ENCODE results near the gene CTSV.
A peak's percentile ranks its signal among the peaks of the same experiment; 100 is the strongest.
"Not testable (repeated sequence)": the region's sequence is repeated elsewhere in the genome, so short reads cannot be mapped to it uniquely, and the experiment has no call there.

Gene CTSV

DNA sequence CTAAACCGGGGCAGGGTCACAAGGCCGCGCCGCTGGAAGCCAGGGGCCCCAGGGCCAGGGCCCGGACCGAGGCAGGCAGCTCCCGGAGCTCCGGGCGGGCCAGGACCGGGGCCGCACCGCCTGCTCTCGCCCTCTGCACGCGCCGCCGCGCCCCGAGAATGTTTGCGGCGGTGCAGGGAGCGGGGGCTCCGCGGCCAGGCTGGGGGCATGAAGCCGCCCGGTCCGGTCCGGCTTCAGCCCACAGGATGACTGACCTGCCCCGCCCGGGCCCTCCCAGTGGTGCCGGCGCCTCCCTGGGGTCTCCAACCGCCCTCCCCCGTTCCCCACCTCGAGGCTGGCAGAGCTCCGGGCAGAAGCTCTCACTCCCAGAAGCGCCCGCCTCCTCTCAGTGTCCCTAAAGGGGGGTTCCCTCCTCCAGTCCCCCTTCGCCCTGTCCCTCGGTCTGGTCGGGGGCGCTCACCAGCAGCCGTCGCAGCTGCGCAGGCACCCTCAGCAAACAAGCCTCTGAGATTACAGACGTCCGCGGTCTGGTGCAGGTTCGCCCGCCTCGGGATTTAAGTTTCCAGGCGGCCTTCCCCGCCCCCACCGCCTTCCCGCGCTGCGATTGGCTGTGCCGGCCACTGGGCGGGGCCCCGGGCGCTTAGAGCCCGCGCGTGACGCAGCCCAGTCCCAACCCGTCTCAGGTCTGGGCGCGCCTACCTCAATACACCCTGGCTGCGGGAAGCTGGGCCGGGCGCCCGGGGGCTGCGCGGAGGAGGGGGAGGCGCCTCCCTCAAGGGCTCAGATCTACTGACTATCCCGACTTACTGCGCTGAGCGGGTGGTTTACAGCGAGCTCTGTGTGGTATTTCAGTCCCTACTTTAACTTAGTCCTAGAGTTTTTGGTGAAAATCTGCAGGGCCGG is at the start of gene CTSV:
TSS of gene CTSV (minus strand) at position 532 of the 903 bp plus-strand sequence. CDS start 1,099 bp downstream, outside the sequence.
- DNase-seq (ENCODE audit: low spot score) = peak; percentile 97

DNA sequence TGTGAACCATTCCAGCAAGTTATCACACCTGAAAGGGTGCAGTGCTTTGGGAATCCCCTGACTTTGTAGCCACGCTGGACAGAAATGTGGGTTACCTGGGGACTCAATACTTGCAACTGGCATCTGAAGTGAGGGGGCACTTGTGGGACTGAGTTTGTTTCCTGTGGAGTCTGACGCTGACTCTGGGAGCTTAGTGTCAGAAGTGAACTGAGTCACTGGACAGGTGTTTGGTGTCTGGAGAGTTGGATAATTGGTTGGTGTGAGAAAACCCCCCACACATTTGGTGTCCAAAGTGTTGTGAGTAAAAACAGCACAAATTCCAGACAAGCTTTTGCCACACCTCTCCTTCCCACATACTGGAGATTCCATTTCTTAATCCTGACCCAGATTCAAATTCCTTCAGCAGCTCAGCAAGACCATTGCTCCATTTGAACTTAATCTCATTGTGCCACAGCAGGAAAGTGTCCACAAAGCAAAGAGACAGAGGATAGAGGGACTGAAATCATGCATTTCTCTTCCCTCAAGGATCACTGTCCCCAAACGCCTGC is 48.8 kb upstream of the CTSV start:
- not testable (repeated sequence) for DNase-seq (ENCODE audit: low spot score)

DNA sequence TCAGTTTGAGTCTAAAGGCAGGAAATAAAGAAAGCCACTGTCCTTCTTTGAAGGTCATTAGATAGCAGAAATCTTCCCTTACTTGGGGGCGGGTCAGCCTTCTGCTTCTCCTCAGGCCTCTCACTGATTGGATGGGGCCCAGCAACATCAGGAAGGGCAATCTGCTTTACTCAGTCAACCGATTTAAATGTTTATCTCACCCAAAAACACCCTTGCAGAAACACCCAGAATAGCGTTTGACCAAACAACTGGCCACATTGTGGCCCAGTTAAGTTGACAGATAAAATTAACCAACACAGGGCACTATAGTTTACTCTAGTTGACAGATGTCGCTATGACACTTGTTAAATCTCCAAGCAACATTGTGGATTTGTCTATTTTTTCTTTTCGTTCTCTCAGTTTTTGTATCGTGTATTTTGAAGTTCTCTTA is 45.6 kb upstream of the CTSV start:
- DNase-seq (ENCODE audit: low spot score) = not testable (repeated sequence)

DNA sequence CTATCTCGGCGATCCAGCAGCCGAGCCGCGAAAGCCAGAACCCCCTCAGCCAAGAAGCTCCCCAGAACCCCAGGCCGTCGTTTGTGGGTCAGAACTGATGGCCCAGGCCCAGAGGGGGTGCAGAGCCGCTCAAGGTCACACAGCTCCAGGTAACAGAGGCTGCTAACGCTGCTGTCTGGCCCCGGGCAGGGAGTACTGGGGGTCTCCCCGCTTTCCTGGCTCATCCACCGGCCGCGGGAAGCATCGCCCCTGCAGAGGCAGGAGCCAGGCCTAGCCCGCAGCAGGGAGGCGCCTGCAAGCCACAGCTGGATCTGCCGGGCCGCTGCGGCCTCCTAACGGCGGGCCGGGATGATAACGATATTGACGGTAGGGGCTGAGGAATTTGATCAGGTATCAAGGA is 39.4 kb upstream of the CTSV start:
- DNase-seq (ENCODE audit: low spot score) = no peak

DNA sequence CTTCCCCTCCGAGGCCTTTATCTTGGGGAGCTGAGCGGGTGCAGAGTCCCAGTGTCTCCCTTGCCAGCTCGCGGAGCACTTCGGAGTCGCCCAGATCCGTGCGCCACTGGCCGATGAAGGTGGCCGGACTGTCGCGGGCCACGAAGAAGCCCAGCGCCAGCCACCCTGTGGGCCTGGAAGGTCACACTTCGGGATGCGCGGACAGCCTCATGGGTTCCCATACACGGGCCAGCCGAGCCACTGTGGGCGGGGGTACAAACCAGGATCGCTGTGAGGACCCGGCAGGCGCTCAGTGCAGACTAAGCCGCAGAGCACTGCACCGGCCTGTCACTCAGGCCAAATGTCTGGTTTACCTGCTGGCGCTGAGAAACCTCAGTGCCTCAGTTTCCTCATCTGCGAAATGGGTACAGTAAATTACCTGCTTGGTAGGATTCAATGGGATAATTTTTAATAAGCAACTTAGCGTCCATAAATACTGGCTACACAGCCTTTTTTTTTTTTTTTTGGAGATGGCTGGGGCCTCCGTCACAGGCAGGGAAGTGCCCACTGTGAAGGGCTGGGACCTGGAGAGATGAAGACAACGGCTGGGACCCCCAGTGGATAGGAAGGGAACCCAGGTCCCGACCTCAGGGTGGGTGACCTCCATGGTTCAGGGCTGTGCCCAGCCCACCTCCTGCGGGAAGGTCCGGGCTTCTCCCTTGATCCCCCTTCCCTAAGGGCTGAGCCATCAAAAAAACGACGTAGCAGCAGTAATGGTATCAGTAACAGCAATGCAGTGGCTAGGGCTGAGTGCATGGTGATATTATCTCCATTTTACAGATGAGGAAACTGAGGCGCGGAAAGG is 38.7 kb upstream of the CTSV start:
- DNase-seq (ENCODE audit: low spot score) = no peak

DNA sequence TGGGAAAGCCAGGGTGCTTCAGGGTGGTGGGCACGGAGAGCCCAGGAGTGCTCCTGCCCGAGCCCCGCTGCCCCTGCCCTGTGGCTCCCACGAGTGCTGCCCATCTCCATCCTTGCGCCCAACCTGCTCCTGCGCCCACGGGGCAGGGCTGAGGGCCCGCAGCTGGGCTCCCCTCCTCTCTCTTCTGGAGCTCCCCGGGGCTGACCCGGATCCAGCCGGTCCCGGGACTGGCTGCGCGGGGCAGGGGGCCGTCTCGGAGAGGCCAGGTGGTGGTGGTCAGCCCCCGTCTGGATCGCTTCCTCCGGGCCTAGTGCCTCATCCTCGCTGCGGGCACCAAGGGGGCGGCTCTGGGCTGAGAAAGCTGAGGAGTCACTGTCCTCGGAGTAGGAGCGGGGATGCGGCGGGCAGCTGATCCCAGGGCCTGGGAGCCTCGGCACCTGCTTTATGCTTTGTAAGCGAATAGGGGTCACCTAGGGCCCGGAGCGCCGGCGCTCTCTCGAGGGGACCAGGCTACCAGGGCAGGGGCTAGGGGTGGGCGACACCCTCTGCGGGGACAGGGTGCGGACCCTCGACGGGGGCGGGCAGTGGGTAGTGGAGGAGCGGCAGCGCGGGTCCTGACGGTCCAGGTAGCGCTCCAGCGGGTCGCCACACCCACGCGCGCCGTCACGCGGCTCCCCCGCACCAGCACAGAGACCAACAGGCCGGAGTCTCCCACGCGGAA is 37.9 kb upstream of the CTSV start:
- not testable (repeated sequence) for DNase-seq (ENCODE audit: low spot score)

DNA sequence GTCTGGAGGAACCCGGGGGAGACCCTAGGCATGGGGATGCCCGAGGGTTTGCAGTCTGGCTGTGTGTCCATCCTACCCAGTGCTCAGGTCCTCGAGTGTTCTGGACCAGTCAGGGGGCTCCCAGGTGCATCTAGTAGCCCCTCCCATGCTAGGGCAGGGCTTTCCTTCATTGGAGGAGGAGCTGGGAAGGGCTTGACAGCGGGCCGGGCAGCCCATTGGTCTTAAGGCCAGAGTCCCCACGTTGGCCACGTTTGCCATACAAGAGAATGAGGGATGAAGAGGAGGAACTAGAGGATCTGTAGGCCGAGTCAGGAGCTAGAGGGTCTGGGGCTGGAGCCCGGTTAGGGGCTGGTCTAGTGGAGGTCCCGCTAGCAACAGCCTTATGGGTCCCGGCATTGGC is 37.3 kb upstream of the CTSV start:
- DNase-seq (ENCODE audit: low spot score) = no peak

DNA sequence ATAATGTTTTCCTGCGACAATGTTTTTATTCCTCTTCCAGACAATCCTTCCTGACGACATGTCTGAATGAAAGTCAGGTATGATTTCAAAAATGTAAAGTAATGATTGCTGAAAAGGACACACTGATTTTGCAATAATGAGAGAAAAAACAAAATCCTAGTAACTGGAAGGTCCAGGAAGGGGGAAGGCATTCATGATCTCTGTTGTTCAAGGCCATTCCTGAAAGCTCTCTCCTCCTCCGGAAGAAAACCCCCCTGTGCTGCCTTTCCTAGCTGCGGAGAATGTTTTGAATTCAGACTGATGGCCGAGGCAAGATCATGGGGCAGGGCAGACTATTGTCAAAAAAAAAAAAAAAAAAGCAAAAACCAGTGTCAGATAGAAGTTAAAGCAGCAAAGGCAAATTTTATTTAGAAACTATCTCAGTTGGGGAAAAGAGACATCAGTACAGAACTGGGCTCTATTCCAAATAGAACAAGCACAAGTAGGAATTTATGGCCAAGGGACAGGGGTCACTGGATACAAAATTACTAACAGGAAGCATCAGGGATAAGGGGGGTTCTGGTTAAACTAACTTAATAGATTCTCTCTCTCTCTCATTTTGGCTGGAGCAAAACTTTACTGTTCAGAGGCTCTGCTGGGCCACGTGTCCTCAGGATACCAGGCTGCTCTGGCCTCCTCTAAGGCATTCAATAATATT is 36.5 kb upstream of the CTSV start:
- DNase-seq (ENCODE audit: low spot score) = no peak

DNA sequence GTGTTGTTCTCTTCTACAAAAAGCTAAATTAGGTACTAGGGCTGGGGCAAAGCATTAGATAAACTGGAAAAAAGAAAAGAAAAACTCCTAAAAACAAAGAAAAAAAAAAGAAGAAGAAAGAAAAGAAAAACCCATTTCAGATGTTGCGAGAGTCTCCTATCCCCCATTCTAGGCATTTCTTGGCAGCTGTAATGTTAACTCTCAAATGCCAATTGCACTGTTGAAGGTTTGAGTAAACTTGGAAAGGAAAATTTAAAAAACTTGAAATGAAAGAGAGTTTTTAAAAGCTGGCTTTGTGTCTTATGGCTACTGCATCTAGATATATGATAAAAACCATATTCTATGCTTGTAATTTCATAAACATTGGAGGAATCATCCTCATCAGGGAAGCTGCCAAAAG is 34.6 kb upstream of the CTSV start:
- no peak for DNase-seq (ENCODE audit: low spot score)

DNA sequence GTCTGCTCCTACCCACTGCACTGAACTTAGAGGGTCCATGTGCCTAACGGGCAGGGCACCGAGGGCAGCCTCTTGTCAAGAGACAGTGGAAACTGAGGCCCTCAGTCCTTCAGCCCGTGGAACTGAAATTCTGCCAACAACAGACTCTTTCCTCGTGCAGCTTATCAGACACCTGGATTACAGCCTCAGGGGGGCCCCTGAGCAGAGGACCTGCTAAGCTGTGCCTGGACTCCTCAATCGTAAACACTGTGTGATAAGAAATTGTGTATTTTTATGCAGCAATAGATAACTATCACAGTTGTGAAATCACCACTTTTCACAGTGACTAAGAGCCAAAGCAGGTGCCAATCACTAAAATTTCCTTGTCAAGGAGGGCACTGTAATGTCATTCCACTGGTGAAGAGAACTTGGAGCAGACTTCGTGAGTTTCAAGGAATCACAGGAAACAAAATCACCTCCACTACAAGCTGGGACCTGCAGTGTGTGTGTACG is 33.4 kb upstream of the CTSV start:
- no peak for DNase-seq (ENCODE audit: low spot score)

DNA sequence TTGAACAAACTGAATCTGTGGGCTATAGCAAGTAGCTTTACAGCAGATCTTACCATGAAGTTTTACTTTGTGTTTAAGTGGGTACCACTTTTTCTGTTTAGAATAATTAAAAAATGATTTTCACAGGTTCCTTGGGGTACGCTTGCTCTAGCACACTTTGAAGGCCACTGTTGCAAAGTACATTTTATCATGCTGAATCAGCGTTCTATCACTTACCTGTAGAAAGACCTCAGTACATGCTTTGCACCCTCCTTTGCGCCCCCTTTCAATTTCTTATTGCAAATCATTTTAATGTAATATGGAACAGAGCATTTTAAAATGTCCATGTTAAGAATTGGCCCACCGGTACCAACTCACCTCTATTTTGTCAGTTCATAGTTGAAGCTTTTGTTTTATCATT is 31.4 kb upstream of the CTSV start:
- DNase-seq (ENCODE audit: low spot score) = not testable (repeated sequence)

DNA sequence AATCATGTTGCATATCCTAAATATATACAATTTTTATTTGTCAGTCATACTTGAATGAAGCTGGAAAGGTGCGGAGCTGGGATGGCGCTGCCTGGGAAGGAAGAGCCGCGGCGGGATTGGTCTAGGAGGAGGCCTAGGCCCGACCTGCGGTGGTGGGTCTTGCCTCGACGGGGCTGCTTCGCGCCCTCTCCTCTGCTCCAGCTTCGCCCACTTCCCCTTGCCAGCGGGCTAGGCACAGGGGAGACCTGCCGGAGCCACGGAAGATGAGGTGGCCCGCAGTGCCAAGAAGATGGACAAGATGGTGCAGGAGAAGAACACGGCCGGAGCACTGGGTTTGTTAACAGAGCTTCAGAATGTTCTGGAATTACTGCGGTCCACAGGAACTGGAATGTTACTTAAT is 28.5 kb upstream of the CTSV start:
- DNase-seq (ENCODE audit: low spot score) = no peak

DNA sequence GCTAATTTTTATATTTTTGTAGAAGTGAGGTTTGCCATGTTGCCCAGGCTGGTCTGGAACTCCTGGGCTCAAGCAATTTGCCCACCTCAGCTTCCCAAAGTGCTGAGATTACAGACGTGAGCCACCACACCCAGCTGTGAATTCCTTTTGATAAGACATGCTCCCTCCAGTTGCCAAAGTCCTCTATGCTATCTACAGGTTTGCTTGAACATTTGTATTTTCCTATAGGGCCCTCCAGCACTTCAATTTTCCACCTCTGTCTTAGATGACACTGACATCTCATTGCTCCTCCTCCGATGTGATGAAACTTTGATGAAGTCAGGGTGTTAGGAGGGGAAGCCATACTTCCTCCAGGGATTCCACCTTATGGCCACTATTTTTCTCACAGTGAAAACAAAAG is 25.2 kb upstream of the CTSV start:
- DNase-seq (ENCODE audit: low spot score) = no peak

DNA sequence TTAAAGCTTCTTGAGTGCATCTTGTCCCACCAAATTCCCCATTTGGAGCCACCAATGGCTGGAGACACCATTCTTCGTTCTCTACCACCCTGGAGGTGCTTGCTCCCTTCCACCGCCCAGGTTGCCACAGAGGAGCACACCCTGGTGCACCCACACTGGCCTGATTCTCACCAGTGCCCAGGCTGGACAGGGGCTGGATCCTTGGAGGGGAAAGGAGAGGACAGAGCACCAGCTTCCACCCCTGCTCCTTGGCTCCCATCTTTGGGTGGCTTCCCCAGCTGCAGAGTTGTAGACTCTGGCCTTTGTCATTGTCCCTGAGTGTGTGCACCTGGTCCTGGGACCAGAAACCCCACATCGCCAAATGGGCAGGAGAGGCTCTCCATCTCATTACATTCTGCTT is 21.9 kb upstream of the CTSV start:
- DNase-seq (ENCODE audit: low spot score) = no peak

DNA sequence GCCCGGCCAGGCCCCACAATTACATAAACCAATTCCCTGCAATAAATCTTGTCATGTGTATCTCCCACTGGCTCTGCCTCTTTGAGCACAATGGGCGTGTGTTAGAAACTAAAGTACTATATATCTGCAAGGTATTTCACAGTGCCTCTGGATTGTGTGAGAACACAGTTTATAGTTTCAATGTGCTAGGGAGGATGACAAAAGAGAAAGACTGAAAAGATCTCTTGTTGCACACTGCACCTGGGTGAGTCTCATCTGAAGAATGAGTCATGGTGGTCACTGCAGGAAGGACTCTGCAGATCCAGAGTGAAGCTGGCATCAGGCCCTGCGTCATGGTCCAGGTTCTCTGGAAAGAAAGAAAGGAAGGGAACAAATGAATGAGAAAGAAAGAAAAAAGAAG is 20.7 kb upstream of the CTSV start:
- no peak for DNase-seq (ENCODE audit: low spot score)

DNA sequence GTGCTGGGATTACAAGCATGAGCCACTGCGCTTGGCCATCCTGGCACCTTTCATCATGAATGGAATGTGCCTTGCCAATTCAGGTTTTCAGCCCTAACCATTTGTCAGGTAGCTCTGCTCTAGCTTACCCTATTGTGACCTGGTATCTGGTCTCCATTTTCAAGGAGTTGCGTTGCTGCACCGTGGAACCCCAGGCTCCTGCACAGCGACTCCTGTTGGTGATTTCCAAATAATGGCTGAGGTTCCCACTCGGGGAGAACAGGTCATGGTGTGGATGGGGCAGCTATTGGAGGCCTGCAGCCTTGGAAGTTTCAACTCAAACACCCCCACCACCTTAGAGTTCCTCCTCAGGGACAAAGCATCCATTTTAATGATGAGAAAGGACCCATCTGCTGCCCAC is 18.7 kb upstream of the CTSV start:
- DNase-seq (ENCODE audit: low spot score) = no peak

DNA sequence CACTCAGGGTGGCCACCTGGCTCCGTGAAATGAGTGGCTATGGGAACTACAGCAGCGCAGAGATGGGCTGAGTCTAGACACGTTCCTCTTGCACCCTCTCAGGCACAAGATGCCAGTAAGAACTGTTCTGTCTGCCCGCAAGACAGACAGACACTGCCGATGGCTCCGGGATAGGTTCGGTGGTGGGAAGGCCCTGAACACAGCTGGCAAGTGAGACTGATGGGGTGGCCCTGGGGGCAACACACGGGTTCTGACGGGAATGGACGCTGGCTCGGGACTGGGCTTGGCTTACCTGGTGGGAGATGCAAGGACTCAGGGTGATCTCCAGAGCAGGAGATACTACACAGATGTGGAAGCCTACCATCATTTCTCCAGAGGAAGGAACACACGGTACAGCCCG is 16.9 kb upstream of the CTSV start:
- not testable (repeated sequence) for DNase-seq (ENCODE audit: low spot score)

DNA sequence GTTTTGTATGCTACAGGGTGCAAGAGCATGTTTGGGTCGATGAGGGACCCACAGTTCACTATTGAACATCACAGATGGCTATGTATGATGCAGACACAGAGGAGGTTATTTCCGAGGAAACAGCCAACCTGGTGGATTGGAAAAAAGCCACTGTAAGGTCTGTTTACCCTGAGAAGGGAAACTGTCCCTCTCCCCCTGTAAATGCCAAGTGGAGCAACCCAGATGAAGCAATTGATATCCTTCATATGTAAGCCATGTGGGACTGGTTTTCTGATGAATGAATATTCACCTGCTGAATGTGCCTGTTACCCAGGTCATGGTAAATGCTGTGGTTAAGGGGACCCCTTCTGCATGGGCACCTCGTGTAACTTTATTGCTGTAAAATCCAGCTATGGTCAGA is 14.8 kb upstream of the CTSV start:
- no peak for DNase-seq (ENCODE audit: low spot score)

DNA sequence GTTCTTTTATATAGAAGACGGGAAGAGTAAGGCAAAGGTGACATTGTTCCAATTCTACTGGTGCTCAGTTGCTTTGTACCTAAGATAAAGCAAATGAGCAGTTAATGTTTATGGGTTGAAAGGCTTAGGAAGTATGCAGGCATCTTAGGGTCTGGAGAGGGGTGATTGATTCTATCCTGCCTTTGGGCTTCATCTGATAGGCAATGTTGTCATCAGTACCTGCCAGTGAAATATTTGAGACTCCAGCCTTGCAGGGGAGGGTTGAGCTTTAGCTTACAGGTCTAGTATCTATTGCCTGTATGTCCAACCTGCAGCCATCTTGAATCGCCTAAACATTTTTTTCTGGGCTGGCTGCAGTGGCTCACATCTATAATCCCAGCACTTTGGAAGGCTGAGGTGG is 13.8 kb upstream of the CTSV start:
- no peak for DNase-seq (ENCODE audit: low spot score)

DNA sequence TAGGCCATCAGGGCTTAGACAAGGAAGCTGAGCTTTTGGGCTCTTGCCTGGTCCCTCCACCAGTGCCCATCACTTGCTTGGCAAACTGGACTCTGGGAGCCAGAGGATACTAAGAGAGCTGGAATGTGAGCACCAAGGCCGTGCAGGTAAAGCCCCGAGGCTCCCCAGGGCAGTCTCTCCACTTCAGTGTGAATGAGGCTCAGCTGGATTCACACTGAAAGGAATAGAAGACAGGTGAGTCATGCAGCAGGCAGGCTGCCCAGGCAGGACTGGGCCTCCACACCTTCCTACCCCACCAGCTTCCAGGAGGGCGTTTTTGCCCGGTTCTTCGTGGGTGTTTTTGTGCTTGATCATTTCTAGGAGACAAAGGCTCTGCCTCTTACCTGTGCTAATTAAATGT is 7.3 kb upstream of the CTSV start:
- no peak for DNase-seq (ENCODE audit: low spot score)

DNA sequence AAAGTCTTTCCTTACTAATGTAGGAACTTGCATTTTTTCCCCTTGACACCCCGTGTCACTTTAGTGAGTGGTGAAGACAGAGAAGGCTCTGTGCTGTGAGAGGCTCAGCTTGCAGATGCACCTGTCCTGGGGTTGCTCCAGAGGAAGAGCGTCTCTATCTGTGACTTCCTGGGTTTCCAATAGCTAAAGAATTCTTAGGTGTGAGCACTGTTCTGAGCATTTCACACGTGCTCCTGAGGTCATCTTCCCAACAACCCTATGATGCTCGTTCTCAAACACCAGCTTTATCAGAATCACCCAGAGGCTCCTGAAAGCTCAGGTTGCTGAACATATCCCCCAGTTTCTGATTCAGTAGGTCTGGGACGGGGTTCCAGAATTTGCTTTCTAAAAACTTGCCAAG is 6.4 kb upstream of the CTSV start:
- no peak for DNase-seq (ENCODE audit: low spot score)
